ENCODE results near the gene QRICH1.

The QRICH1 gene

GRCh38 chr3:49132073-49132436 lies 38.2 kb upstream of the QRICH1 start:
- DNase-seq (ENCODE audit: extremely low read depth, low read depth) = no peak
- no peak for TF ChIP-seq CTCF (IDR thresholded peaks at IDR 0.05; ENCODE audit: low read depth, low read length, missing control alignments)
- H3K4me3 ChIP-seq (replicated peaks; ENCODE audit: low read depth, low read length) = peak overlapping the region; percentile 81

- no peak for TF ChIP-seq CTCF (IDR thresholded peaks at IDR 0.05; ENCODE audit: low read depth, low read length, missing control alignments)
- peak overlapping the region; percentile 81 for H3K4me3 ChIP-seq (replicated peaks; ENCODE audit: low read depth, low read length)
Measured at GRCh38 chr3:49131576-49131975, 37.7 kb upstream of the QRICH1 start.

GRCh38 chr3:49131040-49131439 lies 37.2 kb upstream of the QRICH1 start:
- TF ChIP-seq CTCF (IDR thresholded peaks at IDR 0.05; ENCODE audit: low read depth, low read length, missing control alignments) = no peak
- H3K4me3 ChIP-seq (replicated peaks; ENCODE audit: low read depth, low read length) = no peak overlapping the region
- DNase-seq (ENCODE audit: extremely low read depth, low read depth) = no peak

More at GRCh38 chr3:49131576-49131975, 37.7 kb upstream of the QRICH1 start:
- DNase-seq (ENCODE audit: extremely low read depth, low read depth) = no peak

- no peak overlapping the region for H3K4me3 ChIP-seq (replicated peaks; ENCODE audit: low read depth, low read length)
- no peak for DNase-seq (ENCODE audit: extremely low read depth, low read depth)
- no peak for TF ChIP-seq CTCF (IDR thresholded peaks at IDR 0.05; ENCODE audit: low read depth, low read length, missing control alignments)
Measured at GRCh38 chr3:49124991-49125670, 31.3 kb upstream of the QRICH1 start.

GRCh38 chr3:49124203-49124602 lies 30.3 kb upstream of the QRICH1 start:
- no peak for DNase-seq (ENCODE audit: extremely low read depth, low read depth)
- no peak for TF ChIP-seq CTCF (IDR thresholded peaks at IDR 0.05; ENCODE audit: low read depth, low read length, missing control alignments)

GRCh38 chr3:49123687-49124086 lies 29.8 kb upstream of the QRICH1 start:
- no peak for TF ChIP-seq CTCF (IDR thresholded peaks at IDR 0.05; ENCODE audit: low read depth, low read length, missing control alignments)
- H3K4me3 ChIP-seq (replicated peaks; ENCODE audit: low read depth, low read length) = no peak overlapping the region
- DNase-seq (ENCODE audit: extremely low read depth, low read depth) = no peak

More at GRCh38 chr3:49124203-49124602, 30.3 kb upstream of the QRICH1 start:
- no peak overlapping the region for H3K4me3 ChIP-seq (replicated peaks; ENCODE audit: low read depth, low read length)
